Breast epithelium (tissue), 3 donors: ENCODE data around the gene CMTM8.

Experiments used
- POLR2A ChIP-seq: fragments of 450-650 bp; IDR thresholded peaks from one replicate; pipeline ENCODE4 v1.6.1; 2016; ENCODE audit warnings: antibody characterized with exemption, mild to moderate bottlenecking, moderate library complexity
- TF ChIP-seq, protein P1 (sequence below), 3 donors: fragments of 450-650 bp; IDR thresholded peaks; one replicate each; pipeline ENCODE4 v1.5.1; 2016 to 2017; ENCODE audit warnings: antibody characterized with exemption in 3 of 3, mild to moderate bottlenecking in 3 of 3, moderate library complexity in 3 of 3

DNA sequence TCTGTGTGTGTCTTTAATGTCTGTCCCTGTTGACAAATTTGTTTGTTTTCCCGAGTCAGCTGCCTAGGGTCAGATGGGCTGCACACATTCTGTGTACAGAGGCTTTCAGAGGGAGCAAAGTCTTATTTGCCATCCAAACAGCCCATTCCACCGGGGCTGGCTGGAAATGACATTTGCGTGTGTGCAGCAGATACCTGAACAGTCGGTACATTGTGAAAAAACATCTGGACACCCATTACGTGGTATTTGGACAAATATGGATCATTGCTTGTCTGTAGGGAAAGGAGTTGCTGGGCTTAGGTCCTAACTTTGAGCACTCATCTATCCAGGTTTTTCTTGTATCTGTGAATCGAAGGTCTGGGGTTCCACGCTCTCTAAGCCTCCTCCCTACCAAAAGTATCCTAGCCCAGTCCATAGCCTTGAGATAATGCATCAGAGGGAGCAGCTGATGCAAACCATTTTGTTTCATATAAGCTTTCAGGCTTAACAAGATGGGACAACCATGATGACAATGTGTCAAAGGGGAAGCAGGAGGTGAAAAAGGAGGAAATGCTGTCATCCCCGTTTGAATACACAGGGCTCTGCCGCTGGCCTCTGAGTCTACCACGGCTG, 22.2 kb upstream of the CMTM8 start:
- TF ChIP-seq, protein P1, sequence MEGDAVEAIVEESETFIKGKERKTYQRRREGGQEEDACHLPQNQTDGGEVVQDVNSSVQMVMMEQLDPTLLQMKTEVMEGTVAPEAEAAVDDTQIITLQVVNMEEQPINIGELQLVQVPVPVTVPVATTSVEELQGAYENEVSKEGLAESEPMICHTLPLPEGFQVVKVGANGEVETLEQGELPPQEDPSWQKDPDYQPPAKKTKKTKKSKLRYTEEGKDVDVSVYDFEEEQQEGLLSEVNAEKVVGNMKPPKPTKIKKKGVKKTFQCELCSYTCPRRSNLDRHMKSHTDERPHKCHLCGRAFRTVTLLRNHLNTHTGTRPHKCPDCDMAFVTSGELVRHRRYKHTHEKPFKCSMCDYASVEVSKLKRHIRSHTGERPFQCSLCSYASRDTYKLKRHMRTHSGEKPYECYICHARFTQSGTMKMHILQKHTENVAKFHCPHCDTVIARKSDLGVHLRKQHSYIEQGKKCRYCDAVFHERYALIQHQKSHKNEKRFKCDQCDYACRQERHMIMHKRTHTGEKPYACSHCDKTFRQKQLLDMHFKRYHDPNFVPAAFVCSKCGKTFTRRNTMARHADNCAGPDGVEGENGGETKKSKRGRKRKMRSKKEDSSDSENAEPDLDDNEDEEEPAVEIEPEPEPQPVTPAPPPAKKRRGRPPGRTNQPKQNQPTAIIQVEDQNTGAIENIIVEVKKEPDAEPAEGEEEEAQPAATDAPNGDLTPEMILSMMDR (IDR thresholded peaks at IDR 0.05), result no peak
- no peak for TF ChIP-seq POLR2A
